Spleen (tissue), 7 donors: Measurements from ENCODE around the gene ABHD1.

Experiments
- CTCF ChIP-seq, 11 experiments: fragments of 200-600 bp in 7 of 11; fragments of 450-650 bp in 4 of 11; sonication (generic) in 4 of 11; IDR thresholded peaks in 8 of 11; conservative IDR thresholded peaks in 3 of 11; 1 replicate in 7 of 11; 2 replicates in 4 of 11; pipeline versions ENCODE4 v1.4.0 to v1.8.0; 2016 to 2021; ENCODE audit warnings: antibody characterized with exemption in 11 of 11, inconsistent platforms in 4 of 11, mild to moderate bottlenecking in 1 of 11
- POLR2AphosphoS5 ChIP-seq, 3 donors: sonication (generic); formaldehyde crosslinking; IDR thresholded peaks; one replicate each; pipeline ENCODE4 v1.5.1; 2017; ENCODE audit warnings: antibody characterized with exemption in 3 of 3
- donor health status: DM: no; HTN: no; CAD: no; lungs with moderate emphysema.
- donor health status: DM: no; HTN: no; CAD: no.
- donor health status: DM: no; HTN: no; CAD: no.

DNA sequence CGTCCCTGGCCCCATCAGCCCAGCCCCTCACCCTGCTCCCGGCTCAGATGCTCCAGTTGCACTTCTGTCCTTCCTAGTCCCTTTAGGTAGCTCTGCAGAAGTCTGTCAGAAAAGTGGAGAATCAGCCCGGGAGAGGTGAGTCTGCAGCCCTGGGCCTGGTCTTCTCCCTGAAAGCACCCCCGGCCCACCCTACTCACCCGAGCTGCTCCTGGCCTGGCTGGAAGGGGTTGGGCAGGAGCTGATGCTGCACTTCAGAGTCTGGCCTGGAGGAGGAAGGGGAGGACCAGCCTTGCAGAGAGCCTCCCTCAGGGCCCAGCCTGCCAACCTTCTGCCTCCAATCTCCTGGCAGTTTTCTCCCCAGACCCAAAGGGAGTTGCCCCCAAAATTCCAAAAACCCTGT lies 21.3 kb upstream of the ABHD1 start:
- TF ChIP-seq CTCF (IDR thresholded peaks at IDR 0.05 in 8 of 11, conservative IDR thresholded peaks at IDR 0.05 in 3 of 11) (no peak), POLR2AphosphoS5 (IDR thresholded peaks at IDR 0.05) (no peak)
